Hematopoietic multipotent progenitor cell treated with erythropoietin and hydrocortisone succinate and interleukin-3 and kit ligand, for 4 days (in vitro differentiated cells): ENCODE data around the gene CLEC12A.
"Not testable (repeated sequence)": the region's sequence is repeated elsewhere in the genome, so short reads cannot be mapped to it uniquely, and the experiment has no call there.

ENCODE experiments used
- DNase-seq: peaks from one replicate; pipeline ENCODE4 v3.0.0-alpha.2; 2015

CLEC12A gene

GRCh38 chr12:9973949-9974348, 2.7 kb downstream of the CLEC12A start:
- DNase-seq = no peak

DNA sequence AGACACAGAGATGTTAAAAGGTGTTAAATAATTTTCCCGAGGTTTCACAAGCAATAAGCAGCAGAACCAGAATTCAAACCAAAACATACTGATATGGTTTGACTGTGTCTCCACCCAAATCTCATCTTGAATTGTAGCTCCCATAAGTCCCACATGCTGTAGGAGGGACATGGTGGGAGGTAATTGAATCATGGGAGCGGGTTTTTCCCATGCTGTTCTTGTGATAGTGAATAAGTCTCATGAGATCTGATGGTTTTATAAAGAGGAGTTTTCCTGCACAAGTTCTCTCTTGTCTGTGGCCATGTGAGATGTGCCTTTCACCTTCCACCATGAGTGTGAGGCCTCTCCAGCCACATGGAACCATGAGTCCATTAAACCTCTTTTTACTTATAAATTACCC, 3.5 kb downstream of the CLEC12A start:
- DNase-seq = not testable (repeated sequence)

DNA sequence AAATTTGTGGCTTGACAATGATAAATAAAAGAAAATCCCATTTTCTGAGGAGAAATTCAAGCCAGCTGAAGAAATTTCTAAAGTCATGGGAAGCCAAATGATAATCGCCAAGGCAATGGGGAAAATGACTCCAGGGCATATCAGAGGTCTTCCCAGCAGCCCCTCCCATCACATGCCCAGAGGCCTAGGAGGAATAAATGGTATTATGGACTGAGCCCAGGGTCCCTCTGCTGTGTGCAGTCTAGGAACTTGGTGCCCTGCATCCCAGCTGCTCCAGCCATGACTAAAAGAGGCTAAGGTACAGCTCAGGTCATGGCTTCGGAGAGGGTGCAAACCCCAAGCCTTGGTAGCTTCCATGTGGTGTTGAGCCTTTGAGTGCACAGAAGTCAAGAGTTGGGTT, 4.4 kb downstream of the CLEC12A start:
- DNase-seq = no peak

DNA sequence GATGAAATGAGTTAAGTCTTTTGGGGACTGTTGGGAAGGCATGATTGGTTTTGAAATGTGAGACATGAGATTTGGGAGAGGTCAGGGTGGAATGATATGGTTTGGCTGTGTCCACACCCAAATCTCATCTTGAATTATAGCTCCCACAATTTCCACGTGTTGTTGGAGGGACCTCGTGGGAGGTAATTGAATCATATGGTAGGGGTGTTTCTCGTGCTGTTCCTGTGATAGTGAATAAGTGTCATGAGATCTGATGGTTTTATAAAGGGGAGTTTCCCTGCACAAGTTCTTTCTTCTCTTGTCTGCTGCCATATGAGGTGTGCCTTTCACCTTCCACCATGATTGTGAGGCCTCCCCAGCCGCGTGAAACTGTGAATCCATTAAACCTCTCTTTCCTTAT, 5.4 kb downstream of the CLEC12A start:
- DNase-seq = not testable (repeated sequence)

- no peak for DNase-seq
Measured at GRCh38 chr12:9977916-9978315, 6.7 kb downstream of the CLEC12A start.

DNA sequence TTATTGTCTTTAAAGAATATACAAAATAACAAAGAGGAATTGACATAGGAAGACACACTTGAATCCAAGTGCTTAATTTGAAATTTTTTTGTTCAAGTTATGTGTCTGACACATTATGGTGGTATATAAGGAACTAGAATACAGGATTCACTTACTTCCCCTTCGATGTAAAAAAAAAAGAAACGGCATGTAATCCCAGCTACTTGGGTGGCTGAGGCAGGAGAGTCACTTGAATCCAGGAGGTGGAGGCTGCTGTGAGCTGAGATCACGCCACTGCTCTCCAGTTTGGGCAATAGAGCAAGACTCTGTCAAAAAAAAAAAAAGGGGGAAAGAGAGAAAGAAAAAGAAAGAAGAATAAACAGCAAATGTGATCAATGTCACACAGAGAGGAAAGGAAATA, 8.9 kb downstream of the CLEC12A start:
- DNase-seq = no peak

GRCh38 chr12:9991876-9992275, 20.7 kb downstream of the CLEC12A start:
- DNase-seq = peak; percentile 17

DNA sequence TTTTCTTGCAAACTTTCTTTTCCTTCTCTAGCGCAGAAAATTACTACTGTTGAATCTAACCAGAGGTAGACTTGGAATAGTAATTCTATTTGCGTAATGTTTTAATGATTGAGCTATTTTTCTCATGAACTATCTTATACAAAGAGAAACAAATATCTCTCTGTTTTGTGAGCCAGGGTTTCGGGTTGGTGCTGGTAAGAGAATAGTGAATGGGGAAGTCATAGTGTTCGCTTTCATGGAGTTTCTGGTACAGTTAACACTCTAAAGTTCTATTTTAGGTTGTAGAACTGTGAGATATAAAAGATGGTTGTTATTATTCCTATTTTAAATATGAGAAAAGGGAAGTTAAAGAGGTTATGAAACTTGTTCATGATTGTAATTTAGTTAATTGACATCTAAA, 21.1 kb downstream of the CLEC12A start:
- DNase-seq = no peak

GRCh38 chr12:9999016-9999415, 27.8 kb downstream of the CLEC12A start, which contains the start of gene CLEC1B:
Gene CLEC1B (minus strand): TSS chr12:9999121. CDS start chr12:9999100, 21 bp downstream.
- DNase-seq = no peak

- DNase-seq = peak; percentile 76
Measured at GRCh38 chr12:10001171-10001776, 30.1 kb downstream of the CLEC12A start.

DNA sequence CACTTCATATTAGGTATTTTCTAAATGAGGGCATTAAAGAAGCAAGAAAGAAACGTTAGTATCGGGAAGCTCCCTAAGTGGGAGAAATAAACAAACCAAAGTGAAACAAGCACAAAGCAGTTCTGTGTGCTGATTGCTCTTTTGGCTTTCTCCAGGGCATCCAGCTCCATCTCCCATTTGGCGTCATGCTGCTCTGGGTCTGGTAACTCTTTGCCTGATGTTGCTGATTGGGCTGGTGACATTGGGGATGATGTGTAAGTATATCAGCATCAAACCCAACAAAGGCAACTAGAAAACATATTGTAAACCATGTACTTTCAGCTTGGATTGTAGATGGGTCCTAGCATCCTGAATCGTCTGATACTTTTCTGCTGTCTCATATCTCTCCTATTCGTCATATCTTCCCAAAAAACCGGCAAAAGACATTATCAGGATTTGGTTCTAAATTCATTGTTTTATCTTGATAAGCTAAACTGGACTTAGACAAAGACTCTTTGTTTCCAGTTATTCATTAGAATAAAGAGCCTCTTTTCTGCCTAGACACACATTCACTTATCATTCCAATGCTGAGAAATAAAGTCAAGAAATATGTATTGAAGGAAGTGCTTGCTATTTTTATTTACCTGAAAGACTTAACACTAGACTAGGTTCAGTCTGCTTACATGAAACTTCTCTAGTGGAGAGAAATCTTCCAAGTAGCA, 41.6 kb downstream of the CLEC12A start:
- DNase-seq = no peak

GRCh38 chr12:10015450-10015849, 44.2 kb downstream of the CLEC12A start:
- DNase-seq = no peak

DNA sequence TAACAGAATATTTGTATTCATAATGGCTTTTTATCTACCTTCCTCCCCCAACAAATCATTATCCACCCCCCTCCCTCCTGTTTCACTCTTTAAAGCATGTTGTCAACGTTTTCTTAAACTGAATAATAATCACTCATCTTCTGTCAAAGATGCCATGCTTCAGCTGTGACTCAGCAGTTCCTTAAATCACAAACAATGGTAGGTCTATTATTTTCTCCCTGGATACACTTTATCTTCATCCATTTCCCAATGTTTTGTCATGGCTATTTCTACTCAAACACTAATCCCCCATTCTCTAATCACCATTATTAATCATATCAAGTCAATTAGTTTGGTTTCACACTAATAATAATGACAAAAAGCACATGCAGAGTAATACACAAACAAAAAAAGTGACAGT, 45.7 kb downstream of the CLEC12A start:
- DNase-seq = peak; percentile 52

DNA sequence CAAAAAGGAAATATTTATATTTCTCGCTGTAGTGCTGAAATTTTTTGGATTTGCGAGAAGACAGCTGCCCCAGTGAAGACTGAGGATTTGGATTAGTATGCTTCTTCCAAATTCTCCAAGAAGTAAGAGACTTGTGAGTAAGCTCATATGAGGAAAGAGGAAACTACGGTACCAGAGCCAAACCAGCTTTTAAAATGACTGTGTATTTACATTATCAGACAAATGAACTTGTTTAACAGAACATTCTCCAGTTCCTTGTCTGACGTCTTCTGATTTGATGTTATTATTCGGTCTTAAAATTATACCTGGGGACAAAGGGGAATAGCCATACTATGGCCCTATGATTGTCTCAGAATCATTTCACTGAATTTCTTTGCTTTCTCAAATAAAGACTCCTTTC, 47.2 kb downstream of the CLEC12A start:
- DNase-seq = peak; percentile 47

- no peak for DNase-seq
Measured at GRCh38 chr12:10021342-10021741, 50.1 kb downstream of the CLEC12A start.

- peak; percentile 44 for DNase-seq
Measured at GRCh38 chr12:10025236-10025635, 54.0 kb downstream of the CLEC12A start.

DNA sequence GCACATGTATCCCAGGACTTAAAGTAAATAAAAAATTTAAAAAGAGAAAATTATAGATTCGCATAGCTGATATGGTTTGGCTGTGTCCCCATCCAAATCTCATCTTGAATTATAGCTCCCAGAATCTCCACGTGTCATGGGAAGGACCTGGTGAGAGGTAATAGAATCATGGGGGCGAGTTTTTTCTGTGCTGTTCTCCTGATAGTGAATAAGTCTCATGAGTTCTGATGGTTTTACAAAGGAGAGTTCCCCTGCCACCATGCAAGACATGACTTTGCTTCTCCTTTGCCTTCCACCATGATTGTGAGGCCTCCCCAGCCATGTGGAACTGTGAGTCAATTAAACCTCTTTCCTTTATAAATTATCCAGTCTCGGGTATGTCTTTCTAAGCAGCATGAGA, 55.5 kb downstream of the CLEC12A start:
- not testable (repeated sequence) for DNase-seq

GRCh38 chr12:10027311-10027710, 56.1 kb downstream of the CLEC12A start:
- no peak for DNase-seq

DNA sequence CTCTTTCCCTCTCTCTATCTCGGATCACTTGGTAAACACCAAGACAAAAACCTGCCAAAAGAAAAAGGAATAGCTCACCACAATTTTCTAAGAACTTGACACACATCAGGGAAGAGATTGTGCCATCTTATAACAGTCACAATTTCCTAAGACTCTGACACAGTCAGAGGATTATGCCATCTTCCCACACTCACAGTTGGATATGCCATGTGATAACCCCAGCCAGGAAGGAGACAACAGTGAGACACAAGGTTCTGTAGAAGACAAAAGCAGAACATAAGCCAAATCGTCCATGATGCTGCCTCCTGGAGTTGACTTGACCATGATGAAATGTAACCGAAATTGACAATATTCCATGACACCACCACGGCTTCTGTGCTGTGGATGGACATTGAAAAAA, 56.5 kb downstream of the CLEC12A start:
- peak; percentile 76 for DNase-seq

- no peak for DNase-seq
Measured at GRCh38 chr12:10030446-10030845, 59.2 kb downstream of the CLEC12A start, which contains the start of gene CLEC9A. Gene CLEC9A (plus strand): TSS chr12:10030682. CDS start chr12:10052688, 22,006 bp downstream.

DNA sequence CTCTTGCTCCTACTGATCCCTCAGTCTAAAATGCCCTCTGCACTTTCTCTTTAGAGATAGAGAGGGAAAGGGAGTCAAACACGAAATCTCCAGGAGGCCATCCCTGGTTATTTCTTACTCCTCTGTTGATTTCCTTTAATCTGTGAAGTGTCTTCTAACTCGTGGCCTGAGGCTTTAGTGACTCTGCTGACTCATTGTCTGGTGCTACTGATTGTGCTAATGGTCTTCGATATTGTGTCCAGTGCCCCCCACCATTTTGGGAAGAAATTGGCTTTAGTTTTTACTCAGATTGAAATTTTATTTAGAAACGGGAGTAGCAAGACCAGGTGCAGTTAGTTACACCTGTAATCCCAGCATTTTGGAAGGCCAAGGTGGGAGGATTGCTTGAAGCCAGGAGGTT, 60.1 kb downstream of the CLEC12A start:
- DNase-seq = peak; percentile 53

DNA sequence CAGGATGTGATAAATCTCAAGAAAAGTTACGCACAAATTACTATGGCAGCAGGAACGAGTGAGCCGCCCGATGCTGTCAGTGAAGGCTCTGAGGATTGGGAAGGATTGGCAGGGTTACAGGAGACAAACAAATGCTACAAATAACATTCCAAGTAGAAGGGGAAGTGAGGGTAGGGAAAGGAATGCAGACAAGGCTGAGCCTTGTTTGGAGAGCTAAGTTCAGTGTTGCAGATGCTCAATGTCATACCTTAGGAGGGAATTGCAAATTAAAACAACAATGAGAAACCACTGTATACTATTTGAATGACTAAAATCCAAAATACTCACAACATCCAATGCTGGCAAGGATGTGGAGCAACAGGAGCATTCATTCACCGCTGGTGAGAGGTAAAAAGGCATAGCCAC, 60.6 kb downstream of the CLEC12A start:
- no peak for DNase-seq

DNA sequence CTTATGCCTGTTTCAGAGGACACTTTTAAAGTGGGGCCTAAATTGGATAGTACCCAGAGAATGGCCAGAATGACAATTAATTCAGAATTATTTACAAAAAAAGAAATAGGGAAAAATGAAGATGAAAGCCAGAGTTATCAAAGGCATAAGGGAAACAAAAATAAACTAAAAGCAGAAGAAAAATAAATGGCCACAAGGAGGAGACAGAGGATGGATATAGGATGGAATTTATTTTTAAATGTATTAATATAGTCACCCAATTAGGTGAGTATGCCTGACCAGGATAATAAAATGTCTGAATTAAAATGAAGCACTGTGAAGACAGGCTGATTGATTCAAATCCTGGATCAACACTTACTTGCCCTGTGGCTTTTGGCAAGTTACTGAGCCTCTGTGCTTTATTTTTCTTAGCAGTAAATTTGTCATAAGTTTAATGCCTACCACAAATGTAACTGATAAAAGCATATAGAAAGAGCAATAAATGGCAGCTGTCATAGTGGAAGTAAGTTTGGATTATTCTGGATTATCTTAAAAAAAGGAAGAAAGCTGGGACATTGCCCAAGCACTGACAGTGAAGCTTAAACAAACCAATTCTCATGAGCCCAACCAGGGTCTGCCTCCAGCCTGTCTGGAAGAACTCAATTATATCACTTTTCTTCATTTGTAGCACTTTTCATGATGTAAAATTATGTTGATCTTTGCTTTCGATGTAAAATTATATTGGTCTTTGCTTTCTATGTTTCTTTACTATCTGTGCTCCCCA, 62.8 kb downstream of the CLEC12A start:
- DNase-seq = peak; percentile 70
